Smooth muscle cell (in vitro differentiated cells): Measurements from ENCODE around the gene ANKUB1. TPM values are rescaled to one million over a fixed set of nuclear protein-coding genes. Genes with fewer than 3 reads are reported as not detected.

Source experiments
- DNase-seq: peaks from one replicate; lab custom pipeline; 2025; ENCODE audit not compliant: unreplicated experiment; lab: John Stamatoyannopoulos, UW
- H2AFZ ChIP-seq: fragments of 200-600 bp; sonication (generic); 2 replicates; pipeline ENCODE4 v1.6.0; 2016; ENCODE audit warnings: antibody characterized with exemption, low read depth, mild to moderate bottlenecking
- H3F3A ChIP-seq: fragments of 200-600 bp; sonication (generic); 2 replicates; pipeline ENCODE4 v1.6.0; 2017; ENCODE audit warnings: antibody characterized with exemption, low read depth
- H3K27ac ChIP-seq: fragments of 200-600 bp; sonication (generic); 2 replicates; pipeline ENCODE4 v1.5.1; 2016; ENCODE audit warnings: low read depth, mild to moderate bottlenecking
- H3K27me3 ChIP-seq: fragments of 200-600 bp; sonication (generic); 2 replicates; pipeline ENCODE4 v1.6.1; 2016; ENCODE audit warnings: low read depth, mild to moderate bottlenecking
- H3K36me3 ChIP-seq: fragments of 200-600 bp; sonication (generic); 2 replicates; pipeline ENCODE4 v1.5.1; 2016; ENCODE audit warnings: low read depth
- H3K4me1 ChIP-seq: fragments of 200-600 bp; sonication (generic); 2 replicates; pipeline ENCODE4 v1.5.1; 2016; ENCODE audit warnings: low read depth
- H3K4me2 ChIP-seq: fragments of 200-600 bp; sonication (generic); 2 replicates; pipeline ENCODE4 v1.6.0; 2016; ENCODE audit warnings: mild to moderate bottlenecking
- H3K4me3 ChIP-seq: fragments of 200-600 bp; sonication (generic); 2 replicates; pipeline ENCODE4 v1.5.1; 2016; ENCODE audit warnings: mild to moderate bottlenecking
- H3K79me2 ChIP-seq: fragments of 200-600 bp; sonication (generic); 2 replicates; pipeline ENCODE4 v1.6.0; 2016; ENCODE audit warnings: low read depth, mild to moderate bottlenecking
- H3K9ac ChIP-seq: fragments of 200-600 bp; sonication (generic); 2 replicates; pipeline ENCODE4 v1.6.0; 2016; ENCODE audit warnings: low read depth
- H3K9me3 ChIP-seq: fragments of 200-600 bp; sonication (generic); replicated peaks from 2 replicates; pipeline ENCODE4 v1.5.1; 2016; ENCODE audit warnings: low read depth
- H4K20me1 ChIP-seq: fragments of 200-600 bp; sonication (generic); 2 replicates; pipeline ENCODE4 v1.6.0; 2016; ENCODE audit warnings: low read depth
- WGBS: methylation state at CpG from one replicate; pipeline ENCODE4 v1.1.7; 2016; ENCODE audit warnings: low lambda C conversion rate; 5-methylcytosine and 5-hydroxymethylcytosine counted together
- polyA plus RNA-seq: library from polyadenylated mRNA; unstranded; fragments of >200 nt; fragmentation: Nextera tagmentation; extraction: Ambion mirVana; gene quantifications from 2 replicates; pipeline ENCODE4 v1.2.1, GENCODE V29; 2016
- small RNA-seq: library from RNA; depleted of rRNA; stranded (forward); fragments of <200 nt; gene quantifications from one replicate; pipeline ENCODE3, GENCODE V24; 2014
- total RNA-seq: library from RNA; depleted of rRNA; stranded (reverse); fragments of >200 nt; gene quantifications from 2 replicates; pipeline ENCODE4 v1.2.3, GENCODE V29; 2014
- TF ChIP-seq, protein P1 (sequence below): fragments of 200-600 bp; sonication (generic); IDR thresholded peaks from 2 replicates; pipeline ENCODE4 v1.5.1; 2017; ENCODE audit warnings: borderline replicate concordance, mild to moderate bottlenecking, antibody characterized with exemption; ENCODE audit not compliant: insufficient read depth, poor library complexity, severe bottlenecking

ANKUB1 gene
- total and polyA plus RNA-seq, 2 experiments from 2014 or later: not detected

DNA sequence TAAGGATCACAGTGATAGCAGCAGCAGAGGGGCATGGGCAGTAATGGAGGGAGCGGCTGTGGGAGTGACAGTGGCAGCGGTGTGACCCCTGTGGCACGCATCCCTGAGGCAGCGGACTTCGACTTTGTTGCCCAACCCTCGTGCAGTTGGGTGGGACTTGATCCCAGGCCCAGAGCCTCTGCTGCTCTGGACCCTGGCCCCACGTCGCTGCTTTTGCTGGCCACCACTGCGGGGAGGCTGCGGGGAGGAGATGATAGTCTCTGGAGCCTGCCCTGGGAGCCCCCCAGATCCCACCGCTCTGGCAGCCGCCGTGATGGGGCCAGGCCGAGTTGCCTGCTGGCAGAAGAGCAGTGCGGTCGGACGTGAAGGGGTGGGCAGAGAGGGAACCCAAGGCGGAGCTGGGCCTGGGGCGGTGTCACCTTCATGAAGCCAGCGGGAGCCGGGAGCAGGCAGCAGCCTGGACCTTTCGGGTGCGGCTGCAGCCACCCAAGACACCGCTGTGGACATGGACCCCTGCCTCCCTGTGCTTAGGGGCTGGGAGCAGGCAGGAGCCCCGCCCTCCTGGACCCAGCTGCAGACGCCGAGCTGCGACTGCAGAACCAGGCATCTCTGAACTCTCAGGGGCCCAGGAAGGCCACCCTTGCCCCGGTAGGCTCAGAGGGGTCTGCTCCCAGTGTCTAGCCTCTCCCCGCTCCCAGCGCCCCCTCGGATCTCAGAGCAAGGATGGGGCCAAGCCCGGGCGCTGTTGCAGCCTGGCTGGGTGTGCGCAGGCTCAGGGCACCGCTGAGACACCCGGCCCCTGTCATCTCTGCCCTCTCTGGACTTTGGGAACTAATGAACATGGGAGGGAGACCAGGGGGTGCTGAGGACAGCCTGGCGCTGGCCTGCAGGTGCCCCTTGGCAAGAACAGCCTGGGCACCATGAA is 78.4 kb downstream of the ANKUB1 start:
- no peaks in the 10 kb centered on the region for H3F3A ChIP-seq
- H2AFZ ChIP-seq: no peak overlapping the region
- no peaks in the 10 kb centered on the region for H4K20me1 ChIP-seq
- no peak overlapping the region for H3K27ac ChIP-seq
- TF ChIP-seq, protein P1, sequence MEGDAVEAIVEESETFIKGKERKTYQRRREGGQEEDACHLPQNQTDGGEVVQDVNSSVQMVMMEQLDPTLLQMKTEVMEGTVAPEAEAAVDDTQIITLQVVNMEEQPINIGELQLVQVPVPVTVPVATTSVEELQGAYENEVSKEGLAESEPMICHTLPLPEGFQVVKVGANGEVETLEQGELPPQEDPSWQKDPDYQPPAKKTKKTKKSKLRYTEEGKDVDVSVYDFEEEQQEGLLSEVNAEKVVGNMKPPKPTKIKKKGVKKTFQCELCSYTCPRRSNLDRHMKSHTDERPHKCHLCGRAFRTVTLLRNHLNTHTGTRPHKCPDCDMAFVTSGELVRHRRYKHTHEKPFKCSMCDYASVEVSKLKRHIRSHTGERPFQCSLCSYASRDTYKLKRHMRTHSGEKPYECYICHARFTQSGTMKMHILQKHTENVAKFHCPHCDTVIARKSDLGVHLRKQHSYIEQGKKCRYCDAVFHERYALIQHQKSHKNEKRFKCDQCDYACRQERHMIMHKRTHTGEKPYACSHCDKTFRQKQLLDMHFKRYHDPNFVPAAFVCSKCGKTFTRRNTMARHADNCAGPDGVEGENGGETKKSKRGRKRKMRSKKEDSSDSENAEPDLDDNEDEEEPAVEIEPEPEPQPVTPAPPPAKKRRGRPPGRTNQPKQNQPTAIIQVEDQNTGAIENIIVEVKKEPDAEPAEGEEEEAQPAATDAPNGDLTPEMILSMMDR: no peak
- no peak for DNase-seq
- 95% methylated on average over 38 of the region's 38 CpGs for WGBS
- H3K4me2 ChIP-seq: no peak overlapping the region
- H3K9ac ChIP-seq: no peak overlapping the region
- H3K4me1 ChIP-seq: peaks cover 3% of the 10 kb centered on the region
- no peaks in the 10 kb centered on the region for H3K79me2 ChIP-seq
- H3K36me3 ChIP-seq: no peaks in the 10 kb centered on the region
- no peaks in the 10 kb centered on the region for H3K27me3 ChIP-seq
- no peak overlapping the region for H3K4me3 ChIP-seq
- no peaks in the 10 kb centered on the region for H3K9me3 ChIP-seq

Small RNA genes within 50 kb of the gene (small RNA-seq; reads per million reads assigned to genes)
- not detected for gene RNU6-507P

Other genes starting within 250 kb of the ANKUB1 start
- 54.3 and 55.6 TPM in 2 replicates for gene WWTR1, start 134.5 kb downstream of the ANKUB1 start, total RNA-seq
- gene WWTR1, start 134.5 kb downstream of the ANKUB1 start, polyA plus RNA-seq: 38.4 and 43.7 TPM in 2 replicates
- 52.0 and 56.3 TPM in 2 replicates for gene COMMD2, start 40.1 kb downstream of the ANKUB1 start, total RNA-seq
- 38.9 and 47.5 TPM in 2 replicates for gene COMMD2, start 40.1 kb downstream of the ANKUB1 start, polyA plus RNA-seq
- gene RNF13, start 20.7 kb upstream of the ANKUB1 start, total RNA-seq: 72.7 and 81.9 TPM in 2 replicates
- 46.1 and 64.2 TPM in 2 replicates for gene RNF13, start 20.7 kb upstream of the ANKUB1 start, polyA plus RNA-seq
- gene PFN2, start 178.3 kb upstream of the ANKUB1 start, total RNA-seq: 255 and 265 TPM in 2 replicates
- 209 and 239 TPM in 2 replicates for gene PFN2, start 178.3 kb upstream of the ANKUB1 start, polyA plus RNA-seq